DOHH2 (cell line): Measurements from ENCODE around the gene KCTD5.
"Not testable (repeated sequence)": the region's sequence is repeated elsewhere in the genome, so short reads cannot be mapped to it uniquely, and the experiment has no call there.

Source experiments
- CTCF ChIP-seq: fragments of 200-600 bp; sonication (generic); IDR thresholded peaks from one replicate; pipeline ENCODE4 v1.5.1; 2014; ENCODE audit warnings: antibody characterized with exemption, mild to moderate bottlenecking, low read depth, low read length; ENCODE audit not compliant: poor library complexity, severe bottlenecking
- EZH2phosphoT487 ChIP-seq: fragments of 200-600 bp; sonication (generic); IDR thresholded peaks from 2 replicates; pipeline ENCODE4 v1.6.1; 2017; ENCODE audit warnings: borderline replicate concordance, mild to moderate bottlenecking, antibody characterized with exemption, low read length, moderate library complexity, mixed read lengths

- TF ChIP-seq CTCF: peak; percentile 56
- TF ChIP-seq EZH2phosphoT487: not testable (repeated sequence)
Observed at GRCh38 chr16:2670017-2670416, 12.3 kb upstream of the KCTD5 start.
